Dendritic cell treated with granulocyte-macrophage colony-stimulating factor and Interleukin-4, amounts not matched to agents 40 ng/mL and 50 ng/mL, for 4 days (primary cell): ENCODE data around the gene NSFL1C.
"Not testable (repeated sequence)": the region's sequence is repeated elsewhere in the genome, so short reads cannot be mapped to it uniquely, and the experiment has no call there.

Source experiments
- H3K27ac Mint-ChIP-seq: one replicate; pipeline ENCODE4 v1.8.0; 2022; ENCODE audit warnings: mild to moderate bottlenecking, mixed read lengths
- H3K27me3 Mint-ChIP-seq: one replicate; pipeline ENCODE4 v1.8.0; 2022; ENCODE audit warnings: mild to moderate bottlenecking, mixed read lengths
- H3K36me3 Mint-ChIP-seq: one replicate; pipeline ENCODE4 v1.8.0; 2022; ENCODE audit warnings: low read depth, mixed read lengths
- H3K4me1 Mint-ChIP-seq: one replicate; pipeline ENCODE4 v1.8.0; 2022; ENCODE audit warnings: low read depth, mixed read lengths
- H3K4me3 Mint-ChIP-seq: one replicate; pipeline ENCODE4 v1.8.0; 2022; ENCODE audit warnings: mild to moderate bottlenecking, moderate library complexity, mixed read lengths
- H3K9me3 Mint-ChIP-seq: one replicate; pipeline ENCODE4 v1.8.0; 2022; ENCODE audit warnings: mixed read lengths
- intact Hi-C: fragments of 100-400 bp; cut with micrococcal nuclease; formaldehyde crosslinking; loops from one replicate; pipeline ENCODE4 v1.15.0; 2022

NSFL1C gene

GRCh38 chr20:1466211-1467081 lies at the start of gene NSFL1C:
Gene NSFL1C, minus strand, starts transcription at chr20:1466849. Its CDS starts 25 bp downstream, at chr20:1466824.
- H3K36me3 Mint-ChIP-seq, result peaks cover 69% of the 10 kb centered on the region
- H3K9me3 Mint-ChIP-seq, result no peaks in the 10 kb centered on the region
- peak within 1 kb of the TSS; percentile 91 for H3K4me3 Mint-ChIP-seq
- peaks cover 75% of the 10 kb centered on the region for H3K4me1 Mint-ChIP-seq
- no peaks in the 10 kb centered on the region for H3K27me3 Mint-ChIP-seq
- intact Hi-C loops, result loop anchor here (1.0 to 2.0 kb wide), 2 partner anchors 24 to 37 kb away; partner anchors contain the start of gene SIRPB2
- H3K27ac Mint-ChIP-seq, result peak within 1 kb of the TSS; percentile 98

GRCh38 chr20:1513801-1514200 lies 47.2 kb upstream of the NSFL1C start:
- peaks cover 6% of the 10 kb centered on the region for H3K4me1 Mint-ChIP-seq
- no peak overlapping the region for H3K27ac Mint-ChIP-seq
- H3K36me3 Mint-ChIP-seq, result peaks cover 6% of the 10 kb centered on the region
- no peak overlapping the region for H3K4me3 Mint-ChIP-seq
- H3K9me3 Mint-ChIP-seq, result peaks cover 11% of the 10 kb centered on the region
- intact Hi-C loops, result loop anchor here (10.0 kb wide), 1 partner anchor 121 kb away; no protein-coding TSS in a partner anchor
- H3K27me3 Mint-ChIP-seq, result peaks cover 2% of the 10 kb centered on the region

- peaks cover 6% of the 10 kb centered on the region for H3K36me3 Mint-ChIP-seq
- no peak overlapping the region for H3K4me3 Mint-ChIP-seq
- no peak overlapping the region for H3K27ac Mint-ChIP-seq
- H3K27me3 Mint-ChIP-seq, result peaks cover 2% of the 10 kb centered on the region
- H3K4me1 Mint-ChIP-seq, result peaks cover 6% of the 10 kb centered on the region
- intact Hi-C loops, result loop anchor here (5.0 kb wide), 2 partner anchors 223 to 268 kb away; no protein-coding TSS in a partner anchor
- H3K9me3 Mint-ChIP-seq, result peaks cover 11% of the 10 kb centered on the region
These were observed 42.6 kb upstream of the NSFL1C start for GRCh38 chr20:1509237-1509636.

GRCh38 chr20:1508574-1508973 lies 41.9 kb upstream of the NSFL1C start:
- H3K4me3 Mint-ChIP-seq, result no peak overlapping the region
- peaks cover 7% of the 10 kb centered on the region for H3K4me1 Mint-ChIP-seq
- intact Hi-C loops, result loop anchor here (5.0 kb wide), 2 partner anchors 224 to 269 kb away; no protein-coding TSS in a partner anchor
- peaks cover 6% of the 10 kb centered on the region for H3K36me3 Mint-ChIP-seq
- peaks cover 2% of the 10 kb centered on the region for H3K27me3 Mint-ChIP-seq
- no peak overlapping the region for H3K27ac Mint-ChIP-seq
- peaks cover 11% of the 10 kb centered on the region for H3K9me3 Mint-ChIP-seq

- peaks cover 1% of the 10 kb centered on the region for H3K9me3 Mint-ChIP-seq
- H3K4me1 Mint-ChIP-seq, result peaks cover 15% of the 10 kb centered on the region
- H3K27ac Mint-ChIP-seq, result no peak overlapping the region
- no peak overlapping the region for H3K4me3 Mint-ChIP-seq
- H3K36me3 Mint-ChIP-seq, result no peaks in the 10 kb centered on the region
- peaks cover 2% of the 10 kb centered on the region for H3K27me3 Mint-ChIP-seq
- intact Hi-C loops, result loop anchor here (5.0 kb wide), 2 partner anchors 225 to 270 kb away; no protein-coding TSS in a partner anchor
These were observed 40.6 kb upstream of the NSFL1C start for GRCh38 chr20:1507276-1507675.

GRCh38 chr20:1505871-1506270 lies 39.2 kb upstream of the NSFL1C start:
- Mint-ChIP-seq H3K4me1 (peaks cover 15% of the 10 kb centered on the region), H3K9me3 (no peaks in the 10 kb centered on the region), H3K27me3 (no peaks in the 10 kb centered on the region)

GRCh38 chr20:1505361-1505760 lies 38.7 kb upstream of the NSFL1C start:
- no peaks in the 10 kb centered on the region for H3K27me3 Mint-ChIP-seq

More at GRCh38 chr20:1505871-1506270, 39.2 kb upstream of the NSFL1C start:
- Mint-ChIP-seq H3K27ac (no peak overlapping the region), H3K4me3 (no peak overlapping the region), H3K36me3 (no peaks in the 10 kb centered on the region)
- intact Hi-C loops, result loop anchor here (5.0 kb wide), 2 partner anchors 226 to 271 kb away; no protein-coding TSS in a partner anchor

GRCh38 chr20:1503564-1504227 lies 37.0 kb upstream of the NSFL1C start:
- H3K27ac Mint-ChIP-seq, result peak overlapping the region; percentile 53
- H3K36me3 Mint-ChIP-seq, result no peaks in the 10 kb centered on the region
- H3K4me3 Mint-ChIP-seq, result no peak overlapping the region
- H3K27me3 Mint-ChIP-seq, result no peaks in the 10 kb centered on the region
- H3K4me1 Mint-ChIP-seq, result peaks cover 16% of the 10 kb centered on the region
- intact Hi-C loops, result loop anchor here (1.0 to 5.0 kb wide), 3 partner anchors 12 to 191 kb away; partner anchors contain the start of gene SIRPB2
- H3K9me3 Mint-ChIP-seq, result no peaks in the 10 kb centered on the region

More at GRCh38 chr20:1505361-1505760, 38.7 kb upstream of the NSFL1C start:
- H3K9me3 Mint-ChIP-seq, result no peaks in the 10 kb centered on the region
- H3K36me3 Mint-ChIP-seq, result no peaks in the 10 kb centered on the region
- no peak overlapping the region for H3K4me3 Mint-ChIP-seq
- H3K27ac Mint-ChIP-seq, result no peak overlapping the region
- intact Hi-C loops, result loop anchor here (5.0 kb wide), 2 partner anchors 227 to 272 kb away; no protein-coding TSS in a partner anchor
- peaks cover 19% of the 10 kb centered on the region for H3K4me1 Mint-ChIP-seq

GRCh38 chr20:1500496-1500895 lies 33.8 kb upstream of the NSFL1C start:
- H3K36me3 Mint-ChIP-seq, result peaks cover 6% of the 10 kb centered on the region
- H3K9me3 Mint-ChIP-seq, result no peaks in the 10 kb centered on the region
- intact Hi-C loops, result loop anchor here (5.0 kb wide), 1 partner anchor 188 kb away; no protein-coding TSS in a partner anchor
- no peak overlapping the region for H3K4me3 Mint-ChIP-seq
- peak overlapping the region; percentile 26 for H3K27ac Mint-ChIP-seq
- H3K4me1 Mint-ChIP-seq, result peaks cover 21% of the 10 kb centered on the region
- H3K27me3 Mint-ChIP-seq, result no peaks in the 10 kb centered on the region

GRCh38 chr20:1499528-1500420 lies 33.1 kb upstream of the NSFL1C start:
- Mint-ChIP-seq H3K36me3 (peaks cover 6% of the 10 kb centered on the region), H3K9me3 (no peaks in the 10 kb centered on the region), H3K27ac (peak overlapping the region; percentile 26), H3K4me3 (no peak overlapping the region), H3K27me3 (no peaks in the 10 kb centered on the region), H3K4me1 (peaks cover 28% of the 10 kb centered on the region)
- intact Hi-C loops, result loop anchor here (5.0 kb wide), 1 partner anchor 187 kb away; no protein-coding TSS in a partner anchor

GRCh38 chr20:1497371-1497770 lies 30.7 kb upstream of the NSFL1C start:
- peaks cover 43% of the 10 kb centered on the region for H3K4me1 Mint-ChIP-seq
- H3K27me3 Mint-ChIP-seq, intact Hi-C loops, H3K27ac Mint-ChIP-seq, H3K9me3 Mint-ChIP-seq, H3K4me3 Mint-ChIP-seq, H3K36me3 Mint-ChIP-seq: not testable (repeated sequence)

GRCh38 chr20:1496930-1497329 lies 30.3 kb upstream of the NSFL1C start:
- Mint-ChIP-seq H3K36me3 (peaks cover 6% of the 10 kb centered on the region), H3K9me3 (no peaks in the 10 kb centered on the region)

GRCh38 chr20:1494436-1494835 lies 27.8 kb upstream of the NSFL1C start:
- Mint-ChIP-seq H3K27me3 (no peaks in the 10 kb centered on the region), H3K27ac (peak overlapping the region; percentile 98), H3K4me3 (no peak overlapping the region), H3K36me3 (peaks cover 12% of the 10 kb centered on the region), H3K4me1 (peaks cover 64% of the 10 kb centered on the region), H3K9me3 (no peaks in the 10 kb centered on the region)
- intact Hi-C loops, result loop anchor here (5.0 kb wide), 1 partner anchor 117 kb away; no protein-coding TSS in a partner anchor

More at GRCh38 chr20:1496930-1497329, 30.3 kb upstream of the NSFL1C start:
- intact Hi-C loops, result no loop called here
- no peaks in the 10 kb centered on the region for H3K27me3 Mint-ChIP-seq
- H3K27ac Mint-ChIP-seq, result no peak overlapping the region
- H3K4me3 Mint-ChIP-seq, result no peak overlapping the region
- H3K4me1 Mint-ChIP-seq, result peaks cover 47% of the 10 kb centered on the region
